H1 (cell line): Measurements from ENCODE around the gene FRMD3. TPM values are rescaled to one million over a fixed set of nuclear protein-coding genes. Genes with fewer than 3 reads are reported as not detected.

Experiments used
- CTCF ChIA-PET: fragments of 300-600 bp; sonication (Branson Sonifier 250); formaldehyde crosslinking; loops from one replicate; lab custom pipeline; 2021; ENCODE audit not compliant: partially characterized antibody; lab: Charles Lee
- POLR2A ChIA-PET: fragments of 300-600 bp; sonication (Branson Sonifier 250); formaldehyde crosslinking; loops from one replicate; lab custom pipeline; 2021; ENCODE audit warnings: inconsistent platforms; ENCODE audit not compliant: partially characterized antibody; lab: Charles Lee
- DNase-seq, 2 experiments: peaks; one replicate each; pipeline versions ENCODE4 v3.0.0 to v3.0.0-alpha.2; 2010 to 2022; ENCODE audit warnings: low spot score in 2 of 2, low read depth in 1 of 2, mixed read lengths in 1 of 2
- FAIRE-seq: peaks from 2 replicates; lab custom pipeline; 2011; peaks lifted over from hg19 to GRCh38; lab: Jason Lieb, UNC
- H2AFZ ChIP-seq: 2 replicates; pipeline ENCODE4 v1.8.1; 2012; ENCODE audit warnings: low read length, inconsistent platforms
- H2AK5ac ChIP-seq: 2 replicates; pipeline ENCODE4 v1.6.1; 2013; ENCODE audit warnings: low read depth, low read length
- H2BK120ac ChIP-seq: replicated peaks from 2 replicates; pipeline ENCODE3; 2013; ENCODE audit warnings: low read depth, low read length, inconsistent platforms
- H2BK12ac ChIP-seq: 2 replicates; pipeline ENCODE4 v1.6.1; 2013; ENCODE audit warnings: low read depth, low read length
- H2BK15ac ChIP-seq: 2 replicates; pipeline ENCODE4 v1.6.1; 2013; ENCODE audit warnings: low read length
- H2BK20ac ChIP-seq: 2 replicates; pipeline ENCODE4 v1.6.1; 2013; ENCODE audit warnings: low read length
- H2BK5ac ChIP-seq: 2 replicates; pipeline ENCODE4 v1.6.1; 2013; ENCODE audit warnings: low read depth, low read length
- H3K14ac ChIP-seq: 2 replicates; pipeline ENCODE4 v1.6.1; 2013; ENCODE audit warnings: inconsistent platforms; ENCODE audit not compliant: insufficient read length
- H3K18ac ChIP-seq: 2 replicates; pipeline ENCODE4 v1.6.1; 2013; ENCODE audit warnings: low read length; ENCODE audit errors: extremely low read depth
- H3K23ac ChIP-seq: 2 replicates; pipeline ENCODE4 v1.6.1; 2013; ENCODE audit warnings: inconsistent platforms; ENCODE audit not compliant: insufficient read length
- H3K23me2 ChIP-seq: 2 replicates; pipeline ENCODE4 v1.6.1; 2013; ENCODE audit warnings: low read depth, low read length
- H3K27ac ChIP-seq: 2 replicates; pipeline ENCODE4 v1.6.1; 2011; ENCODE audit warnings: low read depth, low read length, inconsistent platforms
- H3K27me3 ChIP-seq, 4 experiments: replicated peaks in 1 of 4; 1 replicate in 1 of 4; 2 replicates in 3 of 4; pipeline versions ENCODE4 v1.6.1 to v1.8.1; 2011 to 2013; ENCODE audit warnings: low read length in 3 of 4, mild to moderate bottlenecking in 3 of 4, inconsistent platforms in 2 of 4, mixed read lengths in 2 of 4, moderate library complexity in 1 of 4; ENCODE audit not compliant: control insufficient read depth in 3 of 4, insufficient read depth in 3 of 4; ENCODE audit errors: extremely low read depth in 1 of 4
- H3K36me3 ChIP-seq, 4 experiments: 2 replicates each; pipeline versions ENCODE4 v1.6.1 to v1.8.1; 2011 to 2013; ENCODE audit warnings: mild to moderate bottlenecking in 4 of 4, low read length in 3 of 4, moderate library complexity in 2 of 4, control low read depth in 1 of 4, inconsistent platforms in 1 of 4; ENCODE audit not compliant: insufficient read depth in 4 of 4, control insufficient read depth in 2 of 4
- H3K4ac ChIP-seq: replicated peaks from 2 replicates; pipeline ENCODE3; 2013; ENCODE audit warnings: low read length, low read depth, mixed read lengths, inconsistent platforms; ENCODE audit not compliant: insufficient read length
- H3K4me1 ChIP-seq, 4 experiments: replicated peaks in 1 of 4; 1 replicate in 1 of 4; 2 replicates in 3 of 4; pipeline versions ENCODE4 v1.6.1 to v1.8.1; 2011 to 2013; ENCODE audit warnings: low read length in 3 of 4, inconsistent platforms in 2 of 4, mixed read lengths in 1 of 4; ENCODE audit not compliant: insufficient read depth in 4 of 4, control insufficient read depth in 3 of 4
- H3K4me2 ChIP-seq, 2 experiments: 2 replicates each; pipeline versions ENCODE4 v1.6.1 to v1.8.1; 2011 to 2013; ENCODE audit warnings: low read depth in 2 of 2, low read length in 2 of 2, control low read depth in 1 of 2, inconsistent platforms in 1 of 2, mild to moderate bottlenecking in 1 of 2; ENCODE audit not compliant: insufficient read depth in 1 of 2
- H3K4me3 ChIP-seq, 4 experiments: fragments of 200-600, 300-600 bp in 1 of 4; sonication (generic), shearing (Covaris generic), sonication (Bioruptor Twin) in 1 of 4; 2 replicates each; pipeline versions ENCODE4 v1.5.1 to v1.8.1; 2011 to 2016; ENCODE audit warnings: low read length in 4 of 4, low read depth in 3 of 4, control low read depth in 2 of 4, inconsistent platforms in 2 of 4, mild to moderate bottlenecking in 2 of 4, mixed read lengths in 1 of 4, moderate library complexity in 1 of 4; ENCODE audit not compliant: insufficient read depth in 2 of 4; ENCODE audit errors: extremely low read depth in 1 of 4
- H3K56ac ChIP-seq: replicated peaks from 2 replicates; pipeline ENCODE3; 2013; ENCODE audit warnings: low read depth, mild to moderate bottlenecking, mixed read lengths, low read length, inconsistent platforms; ENCODE audit not compliant: insufficient read length
- H3K79me1 ChIP-seq: 2 replicates; pipeline ENCODE4 v1.6.1; 2013; ENCODE audit warnings: low read depth, low read length, control low read depth
- H3K79me2 ChIP-seq, 2 experiments: 2 replicates each; pipeline versions ENCODE4 v1.6.1 to v1.8.1; 2012 to 2013; ENCODE audit warnings: low read length in 2 of 2, mild to moderate bottlenecking in 2 of 2, inconsistent platforms in 1 of 2; ENCODE audit not compliant: insufficient read depth in 2 of 2, control insufficient read depth in 1 of 2
- H3K9ac ChIP-seq, 4 experiments: replicated peaks in 1 of 4; 1 replicate in 1 of 4; 2 replicates in 3 of 4; pipeline versions ENCODE4 v1.6.1 to v1.8.1; 2011 to 2013; ENCODE audit warnings: low read depth in 3 of 4, low read length in 3 of 4, control low read depth in 2 of 4, mild to moderate bottlenecking in 2 of 4, moderate library complexity in 2 of 4, inconsistent platforms in 1 of 4; ENCODE audit errors: extremely low read depth in 1 of 4
- H3K9me3 ChIP-seq, 2 experiments: 2 replicates each; pipeline versions ENCODE4 v1.6.1 to v1.8.1; 2012 to 2013; ENCODE audit warnings: mild to moderate bottlenecking in 2 of 2, moderate library complexity in 2 of 2, control low read depth in 1 of 2, inconsistent platforms in 1 of 2, low read depth in 1 of 2, low read length in 1 of 2, mixed read lengths in 1 of 2; ENCODE audit not compliant: insufficient read depth in 2 of 2
- H4K20me1 ChIP-seq, 2 experiments: replicated peaks in 1 of 2; 2 replicates each; pipeline versions ENCODE3 to v1.8.1; 2011 to 2013; ENCODE audit warnings: inconsistent platforms in 2 of 2, low read length in 2 of 2, mild to moderate bottlenecking in 1 of 2; ENCODE audit not compliant: insufficient read depth in 2 of 2, control insufficient read depth in 1 of 2
- H4K5ac ChIP-seq: 2 replicates; pipeline ENCODE4 v1.6.1; 2013; ENCODE audit warnings: low read length, low read depth, mixed read lengths, inconsistent platforms; ENCODE audit not compliant: insufficient read length
- H4K8ac ChIP-seq: 2 replicates; pipeline ENCODE4 v1.8.0; 2013; ENCODE audit warnings: mild to moderate bottlenecking, moderate library complexity, low read length, inconsistent platforms; ENCODE audit not compliant: insufficient read depth; ENCODE audit errors: extremely low read depth
- H4K91ac ChIP-seq: replicated peaks from 2 replicates; pipeline ENCODE3; 2013; ENCODE audit warnings: low read length, mixed read lengths, inconsistent platforms; ENCODE audit not compliant: insufficient read length
- ASH2L ChIP-seq: fragments of 200-600, 300-600 bp; sonication (generic); IDR thresholded peaks from one replicate; pipeline ENCODE4 v1.7.1; 2017; ENCODE audit warnings: low read length
- E2F6 ChIP-seq: IDR thresholded peaks from 2 replicates; pipeline ENCODE4 v1.6.1; 2012; ENCODE audit warnings: inconsistent platforms
- EGR1 ChIP-seq: IDR thresholded peaks from 2 replicates; pipeline ENCODE4 v1.6.1; 2011; ENCODE audit warnings: low read depth, low read length, borderline replicate concordance
- HDAC6 ChIP-seq: IDR thresholded peaks from one replicate; pipeline ENCODE4 v1.7.1; 2012; ENCODE audit warnings: low read depth, mild to moderate bottlenecking, inconsistent platforms, low read length, moderate library complexity
- NRF1 ChIP-seq: IDR thresholded peaks from 2 replicates; pipeline ENCODE4 v1.6.1; 2011; ENCODE audit warnings: mild to moderate bottlenecking, low read depth, low read length, improper control_type of control experiment
- SP2 ChIP-seq: IDR thresholded peaks from 2 replicates; pipeline ENCODE4 v1.6.1; 2012; ENCODE audit warnings: mild to moderate bottlenecking, low read length, inconsistent platforms
- SRF ChIP-seq: IDR thresholded peaks from 2 replicates; pipeline ENCODE4 v1.6.1; 2011; ENCODE audit warnings: mild to moderate bottlenecking, low read depth, low read length, moderate library complexity
- TEAD4 ChIP-seq: IDR thresholded peaks from 2 replicates; pipeline ENCODE4 v1.6.1; 2012; ENCODE audit warnings: low read depth, low read length, inconsistent platforms, mixed read lengths
- WGBS, 2 experiments: shearing (Covaris generic) in 1 of 2; methylation state at CpG; one replicate each; pipeline versions ENCODE4 v1.1.6 to v1.1.7; 2013 to 2015; ENCODE audit warnings: low lambda C conversion rate in 2 of 2, mixed read lengths in 2 of 2, inconsistent platforms in 1 of 2, low coverage in 1 of 2, missing lambda C conversion rate in 1 of 2; ENCODE audit not compliant: insufficient replicate concordance in 2 of 2, insufficient coverage in 1 of 2, insufficient read length in 1 of 2; ENCODE audit errors: extremely low coverage in 1 of 2, missing lambda C conversion rate in 1 of 2; 5-methylcytosine and 5-hydroxymethylcytosine counted together
- polyA plus RNA-seq, 7 experiments: library from polyadenylated mRNA; depleted of rRNA in 3 of 7; stranded (reverse) in 5 of 7; unstranded in 2 of 7; fragments of >200 nt in 5 of 7; fragments of 200-250 nt in 2 of 7; gene quantifications; 1 replicate in 5 of 7; 2 replicates in 1 of 7; 4 replicates in 1 of 7; pipeline versions ENCODE4 v1.2.1 to v1.2.3, GENCODE V29; 2011 to 2013; ENCODE audit warnings: missing spikeins in 2 of 7, mixed read lengths in 2 of 7
- total RNA-seq: library from RNA; stranded (reverse); fragmentation: NEBNext Ultra II Directional; extraction: Animal tissue kit (Norgen Biotek cat#: 25700); gene quantifications from 2 replicates; pipeline ENCODE4 v1.2.1, GENCODE V29; 2021

FRMD3 gene
- total and polyA plus RNA-seq, 2 of the 8 experiments (the other 6 are each of a cell fraction or from before 2014, with no cell fraction given) = 0.15 to 1.4 TPM

- POLR2A ChIA-PET = no interaction called here
- no peak overlapping the region for H2AFZ ChIP-seq
Observed at GRCh38 chr9:83469722-83470121, 68.5 kb downstream of the FRMD3 start.

More at GRCh38 chr9:83469722-83470121, 68.5 kb downstream of the FRMD3 start:
- TF ChIP-seq E2F6 = no peak
- no peak for TF ChIP-seq SRF
- TF ChIP-seq TEAD4 = no peak
- no peak for TF ChIP-seq HDAC6
- TF ChIP-seq ASH2L = no peak
- no peak for TF ChIP-seq NRF1
- TF ChIP-seq EGR1 = no peak
- no peak for TF ChIP-seq SP2
- Histone ChIP-seq H3K79me2 (no peaks in the 10 kb centered on the region), H2AK5ac (no peak overlapping the region), H3K36me3 (no peaks in the 10 kb centered on the region), H2BK20ac (no peak overlapping the region), H3K4me1 (peaks cover 0 to 18% (median 6%) of the 10 kb centered on the region in 4 experiments; a peak in 3 of 7 replicates), H4K8ac (no peak overlapping the region), H3K56ac (no peak overlapping the region), H3K79me1 (no peaks in the 10 kb centered on the region), H3K23me2 (no peaks in the 10 kb centered on the region), H4K20me1 (no peaks in the 10 kb centered on the region), H3K9me3 (no peaks in the 10 kb centered on the region), H3K27me3 (no peaks in the 10 kb centered on the region), H3K18ac (no peak overlapping the region), H3K23ac (no peak overlapping the region), H3K4me2 (no peak overlapping the region), H2BK15ac (no peak overlapping the region), H2BK5ac (no peak overlapping the region), H3K27ac (no peak overlapping the region), H2BK120ac (no peak overlapping the region), H4K5ac (no peak overlapping the region), H3K14ac (no peak overlapping the region), H3K4ac (no peak overlapping the region), H2BK12ac (no peak overlapping the region), H4K91ac (no peak overlapping the region), H3K9ac (no peak overlapping the region), H3K4me3 (no peak overlapping the region)
- DNase-seq (no peak), FAIRE-seq (no peak)
- CTCF ChIA-PET = interaction anchor here (0.6 to 4.2 kb wide), 3 partner anchors 9 to 74 kb away, joined by 3 to 17 read pairs (median 3); no protein-coding TSS in a partner anchor
- WGBS, 2 experiments = 65% methylated on average over 7 of the region's 7 CpGs; no CpG with 5 or more reads in 1 of the 2 experiments
